Endometrium (tissue), 2 donors: ENCODE data around the gene SIGLEC12.
"Not testable (repeated sequence)": the region's sequence is repeated elsewhere in the genome, so short reads cannot be mapped to it uniquely, and the experiment has no call there.

Experiments used
- FAIRE-seq: peaks from 2 replicates; lab custom pipeline; 2012; peaks lifted over from hg19 to GRCh38; lab: Jason Lieb, UNC
- donor health status: control.
- donor health status: control.

The SIGLEC12 gene

DNA sequence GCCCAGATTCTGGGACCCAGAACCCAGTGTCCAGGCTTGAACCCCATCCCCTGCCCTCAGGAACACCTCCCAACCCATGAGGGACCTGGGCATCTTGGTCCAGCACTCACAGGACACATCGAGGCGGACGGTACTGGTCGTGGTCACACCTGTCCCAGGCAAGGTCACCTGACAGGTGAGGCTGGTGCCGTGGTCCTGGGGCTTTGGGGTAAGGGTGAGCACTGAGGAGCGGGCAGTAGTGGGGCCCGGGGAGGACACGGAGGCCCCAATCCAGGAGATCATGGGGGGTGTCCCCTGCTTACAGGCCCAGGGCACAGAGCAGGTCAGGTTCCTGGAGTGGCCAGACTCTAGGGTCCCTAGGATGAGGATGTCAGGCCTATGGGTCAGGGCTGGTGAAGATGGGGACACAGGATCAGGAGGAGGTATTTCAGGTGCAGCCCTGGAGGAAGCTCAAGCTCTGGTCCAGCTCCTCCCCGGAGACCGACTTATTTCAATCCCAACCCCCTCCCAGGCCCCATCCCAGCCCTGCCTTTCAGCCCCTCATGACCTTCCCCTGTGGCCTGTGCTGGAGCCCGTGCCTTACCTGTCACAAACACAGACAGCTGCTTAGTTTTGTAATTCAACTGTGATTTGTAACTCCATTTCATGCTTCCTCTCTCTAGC is 44.1 kb downstream of the SIGLEC12 start:
- no peak for FAIRE-seq

- no peak for FAIRE-seq
Measured at GRCh38 chr19:51456541-51457290, 44.9 kb downstream of the SIGLEC12 start.

- no peak for FAIRE-seq
Measured at GRCh38 chr19:51450730-51451307, 50.8 kb downstream of the SIGLEC12 start.

DNA sequence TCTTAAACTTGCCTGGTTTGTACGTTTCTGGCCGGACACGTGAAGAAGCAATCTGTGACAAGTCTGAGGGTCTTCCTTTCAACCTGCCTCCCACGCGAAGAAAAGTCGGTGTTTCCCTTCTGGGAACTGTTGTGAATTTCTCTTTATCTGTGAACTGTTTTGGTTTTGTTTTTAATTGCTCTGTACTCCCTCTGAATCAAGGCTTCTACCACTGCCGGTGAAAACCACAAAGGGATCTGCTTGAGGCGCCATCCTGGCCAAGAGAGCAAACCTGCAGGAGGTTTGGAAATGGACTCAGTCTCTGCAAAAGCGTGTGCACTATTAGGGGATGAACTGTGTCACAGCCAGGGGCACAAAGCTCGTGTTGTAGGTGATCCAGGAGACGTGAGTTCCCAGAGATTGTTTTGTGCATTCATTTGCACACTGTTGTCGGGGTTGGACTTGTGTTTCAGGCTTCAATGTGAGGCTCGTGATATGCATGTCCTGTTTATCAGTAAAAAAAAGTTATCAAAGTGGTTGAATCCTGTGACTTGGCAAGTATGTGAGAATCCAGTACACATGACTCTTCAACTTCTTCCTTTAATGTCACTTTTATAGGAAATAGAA is 53.1 kb downstream of the SIGLEC12 start:
- no peak for FAIRE-seq

DNA sequence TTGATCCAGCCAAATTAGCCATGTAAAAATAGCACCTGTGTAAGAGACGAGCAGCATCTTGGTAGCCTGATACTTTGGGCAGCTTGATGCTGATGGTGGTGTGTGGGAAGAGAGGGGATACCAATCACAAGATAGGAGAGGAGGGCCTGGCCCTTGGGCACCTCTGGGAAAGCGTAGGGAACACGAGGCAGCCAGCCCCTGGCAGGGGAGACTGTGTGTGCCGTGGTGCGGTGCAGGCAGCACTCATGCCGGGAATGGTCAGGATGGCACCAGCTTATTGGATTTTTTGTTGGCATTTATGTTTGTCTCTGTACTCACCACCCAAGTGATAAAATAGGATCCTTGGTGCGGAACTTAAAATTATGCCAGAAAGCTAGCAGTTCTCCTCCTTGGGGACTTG is 53.6 kb downstream of the SIGLEC12 start:
- FAIRE-seq = no peak

GRCh38 chr19:51447510-51447909 is 54.1 kb downstream of the SIGLEC12 start:
- not testable (repeated sequence) for FAIRE-seq

GRCh38 chr19:51441410-51442390 is 59.9 kb downstream of the SIGLEC12 start:
- no peak for FAIRE-seq
